PC-9 (cell line): ENCODE measurements around the gene SCAP. TPM values are rescaled to one million over a fixed set of nuclear protein-coding genes. Genes with fewer than 3 reads are reported as not detected.

ENCODE experiments used
- BruUV-seq: library from RNA; stranded (reverse); fragments of 400-500 nt; replicated peaks from 2 replicates; lab custom pipeline; 2021; lab: Mats Ljungman, UMichigan
- CTCF ChIA-PET: fragments of 300-600 bp; sonication (Branson Sonifier 250); formaldehyde crosslinking; loops from one replicate; lab custom pipeline; 2022; ENCODE audit warnings: antibody characterized with exemption; lab: Charles Lee
- POLR2A ChIA-PET: fragments of 300-600 bp; sonication (Branson Sonifier 250); formaldehyde crosslinking; loops from one replicate; lab custom pipeline; 2022; ENCODE audit warnings: antibody characterized with exemption; ENCODE audit not compliant: unreplicated experiment; lab: Charles Lee
- DNase-seq, 2 experiments: peaks; one replicate each; pipeline versions ENCODE4 v3.0.0 to v3.0.0-alpha.2; 2015 to 2022; ENCODE audit warnings: mixed read lengths in 1 of 2
- H2AFZ ChIP-seq: fragments of 200-600 bp; sonication (generic); 2 replicates; pipeline ENCODE4 v1.8.1; 2017; ENCODE audit warnings: antibody characterized with exemption
- H3F3A ChIP-seq: fragments of 200-600 bp; sonication (generic); 2 replicates; pipeline ENCODE4 v1.8.1; 2017; ENCODE audit warnings: antibody characterized with exemption, mild to moderate bottlenecking, low read depth; ENCODE audit not compliant: insufficient read depth
- H3K27ac ChIP-seq: fragments of 200-600 bp; sonication (generic); 2 replicates; pipeline ENCODE4 v1.6.1; 2016; ENCODE audit warnings: mixed run types
- H3K27me3 ChIP-seq: fragments of 200-600 bp; sonication (generic); 2 replicates; pipeline ENCODE4 v1.6.1; 2016; ENCODE audit warnings: low read depth, mixed run types; ENCODE audit not compliant: insufficient read depth
- H3K36me3 ChIP-seq: fragments of 200-600 bp; sonication (generic); 2 replicates; pipeline ENCODE4 v1.6.1; 2016; ENCODE audit warnings: low read depth, mixed run types
- H3K4me1 ChIP-seq: fragments of 200-600 bp; sonication (generic); replicated peaks from 2 replicates; pipeline ENCODE4 v1.6.1; 2016; ENCODE audit warnings: mixed run types; ENCODE audit not compliant: insufficient read depth
- H3K4me2 ChIP-seq: fragments of 200-600 bp; sonication (generic); 2 replicates; pipeline ENCODE4 v1.6.1; 2017; ENCODE audit warnings: mixed run types
- H3K4me3 ChIP-seq: fragments of 200-600 bp; sonication (generic); 2 replicates; pipeline ENCODE4 v1.6.1; 2016; ENCODE audit warnings: mixed run types
- H3K79me2 ChIP-seq: fragments of 200-600 bp; sonication (generic); 2 replicates; pipeline ENCODE4 v1.6.1; 2017; ENCODE audit warnings: low read depth, mixed run types
- H3K9me2 ChIP-seq: fragments of 200-600 bp; sonication (generic); 2 replicates; pipeline ENCODE4 v1.8.1; 2017; ENCODE audit warnings: mild to moderate bottlenecking; ENCODE audit not compliant: insufficient read depth
- H3K9me3 ChIP-seq: fragments of 200-600 bp; sonication (generic); 2 replicates; pipeline ENCODE4 v1.8.1; 2016; ENCODE audit warnings: low read depth; ENCODE audit not compliant: insufficient read depth
- H4K20me1 ChIP-seq: fragments of 200-600 bp; sonication (generic); 2 replicates; pipeline ENCODE4 v1.8.1; 2017; ENCODE audit not compliant: insufficient read depth
- EZH2 ChIP-seq: fragments of 200-600 bp; sonication (generic); IDR thresholded peaks from 2 replicates; pipeline ENCODE4 v1.8.0; 2017; ENCODE audit warnings: antibody characterized with exemption, low read depth
- intact Hi-C: fragments of 100-400 bp; cut with micrococcal nuclease; formaldehyde crosslinking; loops from one replicate; pipeline ENCODE4 v1.10.0; 2022; ENCODE audit not compliant: unreplicated experiment
- total RNA-seq: library from RNA; stranded (reverse); gene quantifications from 2 replicates; pipeline ENCODE4 v1.2.3, GENCODE V29; 2021
- TF ChIP-seq, protein P1 (sequence below): fragments of 200-600 bp; sonication (generic); conservative IDR thresholded peaks from 2 replicates; pipeline ENCODE4 v1.6.1; 2017; ENCODE audit warnings: mixed run types, antibody characterized with exemption, mild to moderate bottlenecking, moderate library complexity

The SCAP gene
- total RNA-seq, 1 experiment from 2014 or later: 71.5 TPM

DNA sequence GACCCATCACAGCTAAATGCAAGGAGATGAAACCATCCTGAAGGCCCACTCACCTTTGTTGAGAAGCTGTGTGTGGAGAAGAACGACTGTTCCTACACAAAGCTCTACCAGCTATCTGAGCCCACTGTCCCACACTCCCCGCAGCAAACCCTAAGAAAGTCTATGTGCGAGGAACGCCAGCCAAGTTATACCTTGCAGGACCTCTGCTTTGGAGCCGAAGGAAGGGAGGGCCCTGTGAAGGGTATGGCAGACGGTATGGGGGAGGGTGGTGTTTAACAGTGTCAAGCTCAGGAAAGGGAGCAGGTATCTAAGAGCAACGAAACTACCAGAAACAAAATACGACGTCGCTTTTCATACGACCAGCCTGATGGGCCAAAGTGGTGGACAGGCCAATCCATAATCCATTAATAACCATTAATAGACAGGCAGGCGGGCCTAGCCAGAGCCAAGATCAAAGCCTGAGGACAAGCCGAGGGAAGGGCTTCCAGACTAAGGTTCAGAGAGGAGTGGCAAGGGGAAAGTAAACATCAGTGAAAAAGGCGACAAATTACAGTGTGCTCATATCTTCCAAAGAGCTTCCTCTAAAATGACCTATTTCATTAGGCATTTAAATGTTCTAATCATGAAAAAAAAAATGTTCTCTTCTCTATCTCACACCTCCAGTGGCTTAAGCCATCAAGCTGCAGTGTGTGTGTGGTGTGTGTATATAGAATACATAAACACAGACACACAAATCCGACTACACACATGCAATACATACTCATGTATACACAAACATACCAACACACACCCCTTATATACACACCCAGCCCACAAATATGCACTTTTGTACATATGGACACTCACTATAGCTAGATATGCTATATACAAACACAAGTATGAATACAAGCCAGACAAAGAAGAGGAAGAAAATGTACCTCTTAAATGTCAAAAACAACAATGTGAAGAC lies 51.0 kb downstream of the SCAP start:
- ChIA-PET POLR2A (interaction anchor here (0.6 kb wide), 1 partner anchor 763 kb away, joined by 3 read pairs; the partner anchor contains the start of gene CDC25A), CTCF (no interaction called here)
- Histone ChIP-seq H3K36me3 (no peaks in the 10 kb centered on the region), H3K27ac (no peak overlapping the region), H3F3A (peaks cover 8% of the 10 kb centered on the region), H3K4me3 (no peak overlapping the region), H2AFZ (no peak overlapping the region), H3K9me3 (no peaks in the 10 kb centered on the region), H3K27me3 (no peaks in the 10 kb centered on the region), H4K20me1 (peaks cover 3% of the 10 kb centered on the region; the same call in 1 of the 2 replicates), H3K9me2 (no peaks in the 10 kb centered on the region), H3K79me2 (no peaks in the 10 kb centered on the region), H3K4me2 (no peak overlapping the region), H3K4me1 (no peaks in the 10 kb centered on the region)
- no peak for TF ChIP-seq EZH2
- TF ChIP-seq, protein P1, sequence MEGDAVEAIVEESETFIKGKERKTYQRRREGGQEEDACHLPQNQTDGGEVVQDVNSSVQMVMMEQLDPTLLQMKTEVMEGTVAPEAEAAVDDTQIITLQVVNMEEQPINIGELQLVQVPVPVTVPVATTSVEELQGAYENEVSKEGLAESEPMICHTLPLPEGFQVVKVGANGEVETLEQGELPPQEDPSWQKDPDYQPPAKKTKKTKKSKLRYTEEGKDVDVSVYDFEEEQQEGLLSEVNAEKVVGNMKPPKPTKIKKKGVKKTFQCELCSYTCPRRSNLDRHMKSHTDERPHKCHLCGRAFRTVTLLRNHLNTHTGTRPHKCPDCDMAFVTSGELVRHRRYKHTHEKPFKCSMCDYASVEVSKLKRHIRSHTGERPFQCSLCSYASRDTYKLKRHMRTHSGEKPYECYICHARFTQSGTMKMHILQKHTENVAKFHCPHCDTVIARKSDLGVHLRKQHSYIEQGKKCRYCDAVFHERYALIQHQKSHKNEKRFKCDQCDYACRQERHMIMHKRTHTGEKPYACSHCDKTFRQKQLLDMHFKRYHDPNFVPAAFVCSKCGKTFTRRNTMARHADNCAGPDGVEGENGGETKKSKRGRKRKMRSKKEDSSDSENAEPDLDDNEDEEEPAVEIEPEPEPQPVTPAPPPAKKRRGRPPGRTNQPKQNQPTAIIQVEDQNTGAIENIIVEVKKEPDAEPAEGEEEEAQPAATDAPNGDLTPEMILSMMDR: no peak
- BruUV-seq: no TSS peak
- intact Hi-C loops: loop anchor here (10.0 kb wide), 1 partner anchor 730 kb away; no protein-coding TSS in a partner anchor
- no peak for DNase-seq

DNA sequence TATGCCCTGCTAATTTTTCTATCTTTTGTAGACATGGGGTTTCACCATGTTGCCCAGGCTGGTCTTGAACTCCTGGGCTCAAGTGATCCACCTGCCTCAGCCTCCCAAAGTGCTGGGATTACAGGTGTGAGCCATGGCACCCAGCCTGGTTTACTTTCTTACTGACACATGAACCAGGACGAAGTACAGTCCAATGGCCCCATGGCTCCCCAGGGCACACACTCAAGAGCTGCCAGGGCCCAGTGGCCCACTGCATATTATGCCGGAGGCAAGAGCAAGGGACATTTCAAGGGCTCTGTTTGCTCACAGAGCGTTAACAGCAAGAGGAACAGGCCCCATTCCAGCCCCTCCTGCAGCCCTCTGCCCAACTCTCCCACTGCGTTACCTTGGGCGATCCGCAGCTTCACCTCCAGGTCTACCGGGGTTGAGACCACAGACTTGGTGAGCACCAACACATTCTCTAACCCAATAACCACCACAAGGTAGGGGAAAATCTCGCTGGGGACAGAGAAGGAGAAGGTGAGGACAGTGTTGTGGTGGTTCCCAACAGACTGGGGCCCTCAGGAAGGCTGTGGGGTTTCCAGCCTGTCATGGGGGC lies 52.1 kb downstream of the SCAP start:
- DNase-seq: no peak
- Histone ChIP-seq H3K4me2 (no peak overlapping the region), H3K27me3 (no peaks in the 10 kb centered on the region), H3K4me1 (no peaks in the 10 kb centered on the region), H3F3A (peaks cover 8% of the 10 kb centered on the region), H3K9me2 (no peaks in the 10 kb centered on the region), H3K79me2 (no peaks in the 10 kb centered on the region), H2AFZ (no peak overlapping the region), H4K20me1 (peaks cover 3% of the 10 kb centered on the region; the same call in 1 of the 2 replicates), H3K27ac (no peak overlapping the region), H3K4me3 (no peak overlapping the region), H3K9me3 (no peaks in the 10 kb centered on the region), H3K36me3 (no peaks in the 10 kb centered on the region)
- BruUV-seq: no TSS peak
- CTCF ChIA-PET: no interaction called here
- POLR2A ChIA-PET: interaction anchor here (0.6 kb wide), 1 partner anchor 65 kb away, joined by 3 read pairs; no protein-coding TSS in a partner anchor
- no peak for TF ChIP-seq EZH2
- TF ChIP-seq, protein P1: no peak
- intact Hi-C loops: loop anchor here (10.0 kb wide), 1 partner anchor 731 kb away; no protein-coding TSS in a partner anchor

DNA sequence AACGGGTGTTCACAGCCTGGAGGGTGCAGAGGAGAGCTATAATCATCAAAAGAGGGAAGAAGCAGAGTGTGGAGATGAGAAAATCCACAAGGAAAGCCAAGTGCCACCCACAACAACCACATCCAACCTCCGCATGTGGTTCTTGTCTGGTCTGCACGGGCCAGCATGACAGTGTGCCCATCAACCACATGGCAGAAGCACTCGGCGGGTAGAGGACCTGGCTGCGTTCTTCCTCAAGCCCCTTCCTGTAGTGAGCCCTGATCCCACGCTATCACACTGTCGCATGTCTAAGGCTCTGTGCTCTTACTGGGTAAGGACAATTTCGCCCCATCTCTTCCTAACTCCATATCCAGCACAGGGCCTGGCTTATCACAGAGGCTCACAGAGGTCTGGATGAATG lies 53.0 kb downstream of the SCAP start:
- Histone ChIP-seq H3K27ac (no peak overlapping the region), H3K27me3 (no peaks in the 10 kb centered on the region), H2AFZ (no peak overlapping the region), H4K20me1 (peaks cover 3% of the 10 kb centered on the region; the same call in 1 of the 2 replicates), H3K4me2 (no peak overlapping the region), H3K4me3 (no peak overlapping the region), H3K9me2 (no peaks in the 10 kb centered on the region), H3K79me2 (no peaks in the 10 kb centered on the region), H3K36me3 (no peaks in the 10 kb centered on the region), H3K9me3 (no peaks in the 10 kb centered on the region), H3F3A (peaks cover 8% of the 10 kb centered on the region), H3K4me1 (no peaks in the 10 kb centered on the region)
- DNase-seq: no peak
- intact Hi-C loops: loop anchor here (10.0 kb wide), 1 partner anchor 732 kb away; no protein-coding TSS in a partner anchor
- ChIA-PET CTCF (interaction anchor here (1.2 kb wide), 1 partner anchor 100 kb away, joined by 3 read pairs; no protein-coding TSS in a partner anchor), POLR2A (no interaction called here)
- TF ChIP-seq, protein P1: no peak
- TF ChIP-seq EZH2: no peak
- no TSS peak for BruUV-seq
